NCI-H2227 (cell line): Measurements from ENCODE around the gene TSPAN6.

Source experiments
- DNase-seq: peaks from one replicate; lab custom pipeline; 2025; ENCODE audit not compliant: unreplicated experiment; lab: John Stamatoyannopoulos, UW

TSPAN6 gene

GRCh38 chrX:100636321-100636991 is at the start of gene TSPAN6:
Gene TSPAN6 (minus strand): TSS chrX:100636806. CDS start chrX:100636694, 112 bp downstream.
- DNase-seq: peak; percentile 93

GRCh38 chrX:100685997-100686305 is 49.3 kb upstream of the TSPAN6 start:
- no peak for DNase-seq

GRCh38 chrX:100685284-100685996 is 48.8 kb upstream of the TSPAN6 start:
- DNase-seq: peak; percentile 91

GRCh38 chrX:100682939-100683338 is 46.3 kb upstream of the TSPAN6 start:
- DNase-seq: no peak

GRCh38 chrX:100681599-100681998 is 45.0 kb upstream of the TSPAN6 start:
- DNase-seq: no peak

GRCh38 chrX:100680756-100681155 is 44.1 kb upstream of the TSPAN6 start:
- DNase-seq: no peak

GRCh38 chrX:100677611-100678181 is 41.1 kb upstream of the TSPAN6 start:
- no peak for DNase-seq

- DNase-seq: no peak
Measured at GRCh38 chrX:100674705-100675104, 38.1 kb upstream of the TSPAN6 start.

GRCh38 chrX:100673397-100673953 is 36.9 kb upstream of the TSPAN6 start:
- DNase-seq: no peak

- DNase-seq: no peak
Measured at GRCh38 chrX:100672966-100673365, 36.4 kb upstream of the TSPAN6 start.

- no peak for DNase-seq
Measured at GRCh38 chrX:100663642-100664041, 27.0 kb upstream of the TSPAN6 start.

- no peak for DNase-seq
Measured at GRCh38 chrX:100662796-100663195, 26.2 kb upstream of the TSPAN6 start.

- no peak for DNase-seq
Measured at GRCh38 chrX:100662170-100662569, 25.6 kb upstream of the TSPAN6 start.

GRCh38 chrX:100659431-100660137 is 23.0 kb upstream of the TSPAN6 start:
- no peak for DNase-seq

- no peak for DNase-seq
Measured at GRCh38 chrX:100658941-100659381, 22.4 kb upstream of the TSPAN6 start.

- peak; percentile 14 for DNase-seq
Measured at GRCh38 chrX:100654261-100654660, 17.7 kb upstream of the TSPAN6 start.

GRCh38 chrX:100652266-100652665 is 15.7 kb upstream of the TSPAN6 start:
- no peak for DNase-seq

- DNase-seq: no peak
Measured at GRCh38 chrX:100650841-100651240, 14.2 kb upstream of the TSPAN6 start.

- DNase-seq: no peak
Measured at GRCh38 chrX:100649550-100650356, 13.1 kb upstream of the TSPAN6 start.
